Panc1 (cell line): Measurements from ENCODE around the gene INSYN2A.

Experiments
- CTCF ChIP-seq: fragments of 450-650 bp; IDR thresholded peaks from 2 replicates; pipeline ENCODE4 v1.5.1; 2017; ENCODE audit warnings: mild to moderate bottlenecking
- POLR2AphosphoS5 ChIP-seq: IDR thresholded peaks from 2 replicates; pipeline ENCODE4 v1.6.1; 2012; ENCODE audit warnings: mild to moderate bottlenecking, low read depth, low read length, moderate library complexity
- REST ChIP-seq, 2 experiments: IDR thresholded peaks; 2 replicates each; pipeline ENCODE4 v1.6.1; 2011 to 2012; ENCODE audit warnings: low read depth in 2 of 2, control low read depth in 1 of 2, low read length in 1 of 2, mild to moderate bottlenecking in 1 of 2, moderate library complexity in 1 of 2; ENCODE audit not compliant: insufficient read depth in 1 of 2

GRCh38 chr10:127215866-127216265, 19.5 kb upstream of the INSYN2A start:
- no peak for TF ChIP-seq CTCF
- no peak for TF ChIP-seq REST (IDR thresholded peaks at IDR 0.05; ENCODE audit: insufficient read depth in 1 of 2, low read depth in 2 of 2, low read length in 1 of 2)
- no peak for TF ChIP-seq POLR2AphosphoS5
